Thoracic aorta (tissue), 2 donors: ENCODE results near the gene OOSP4A. TPM values are rescaled to one million over a fixed set of nuclear protein-coding genes. Genes with fewer than 3 reads are reported as not detected.

Experiments used
- ATAC-seq: fragments of 150-250 bp; one replicate; pipeline ENCODE4 v1.8.0; 2017; ENCODE audit warnings: low read depth; ENCODE audit not compliant: insufficient number of reproducible peaks, low FRiP score
- DNase-seq: peaks from one replicate; pipeline ENCODE4 v3.0.0-alpha.2; 2020; ENCODE audit warnings: low spot score
- H3K27ac ChIP-seq, 2 donors: fragments of 200-600 bp; sonication (generic); 1 replicate in 1 of 2; 2 replicates in 1 of 2; pipeline ENCODE4 v1.5.1; 2016; ENCODE audit warnings: mild to moderate bottlenecking in 2 of 2, moderate library complexity in 2 of 2
- H3K27me3 ChIP-seq: fragments of 200-600 bp; sonication (generic); replicated peaks from 2 replicates; pipeline ENCODE4 v1.6.0; 2016; ENCODE audit warnings: mild to moderate bottlenecking; ENCODE audit not compliant: insufficient read depth
- H3K36me3 ChIP-seq: fragments of 200-600 bp; sonication (generic); one replicate; pipeline ENCODE4 v1.5.1; 2016
- H3K4me1 ChIP-seq, 2 donors: fragments of 200-600 bp; sonication (generic); 1 replicate in 1 of 2; 2 replicates in 1 of 2; pipeline versions ENCODE4 v1.5.1 to v1.6.0; 2016; ENCODE audit warnings: low read depth in 2 of 2, mild to moderate bottlenecking in 1 of 2; ENCODE audit not compliant: control insufficient read depth in 1 of 2
- H3K4me3 ChIP-seq: fragments of 200-600 bp; sonication (generic); 2 replicates; pipeline ENCODE4 v1.5.1; 2016; ENCODE audit warnings: mild to moderate bottlenecking
- H3K9me3 ChIP-seq: fragments of 200-600 bp; sonication (generic); 2 replicates; pipeline ENCODE4 v1.5.1; 2016
- total RNA-seq, 2 donors: library from RNA; depleted of rRNA; stranded (reverse); fragments of >200 nt; gene quantifications; one replicate each; pipeline versions ENCODE4 v1.1.0 to v1.2.3, GENCODE V29; 2016
- TF ChIP-seq, protein P1 (sequence below): fragments of 200-600 bp; sonication (generic); IDR thresholded peaks from one replicate; pipeline ENCODE4 v1.5.1; 2019; ENCODE audit warnings: antibody characterized with exemption

Gene OOSP4A
- total RNA-seq, 2 donors from 2014 or later, result not detected

DNA sequence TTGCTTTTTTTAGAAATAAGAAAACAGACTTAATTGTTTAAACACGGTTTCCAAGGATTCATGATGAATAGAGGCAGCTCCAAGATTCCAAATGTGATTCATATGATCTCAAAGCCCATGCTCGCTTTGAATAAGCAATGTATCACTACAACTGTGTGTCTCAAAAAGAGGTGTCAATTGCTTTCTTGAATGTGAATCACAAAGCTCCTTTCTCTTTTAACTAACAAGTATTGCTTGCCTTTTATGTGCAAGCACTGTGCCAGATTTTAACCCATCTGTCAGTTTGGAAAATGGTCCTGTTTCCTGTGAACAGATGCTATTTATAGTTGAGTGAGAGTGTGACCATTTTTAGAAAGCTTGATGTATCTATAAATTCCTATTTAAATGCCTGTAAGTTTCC, 19.1 kb upstream of the OOSP4A start:
- ATAC-seq (no peak), DNase-seq (no peak)
- Histone ChIP-seq H3K27me3 (no peaks in the 10 kb centered on the region), H3K27ac (no peak overlapping the region), H3K4me3 (no peak overlapping the region), H3K4me1 (no peaks in the 10 kb centered on the region), H3K9me3 (no peaks in the 10 kb centered on the region), H3K36me3 (no peaks in the 10 kb centered on the region)
- TF ChIP-seq, protein P1, sequence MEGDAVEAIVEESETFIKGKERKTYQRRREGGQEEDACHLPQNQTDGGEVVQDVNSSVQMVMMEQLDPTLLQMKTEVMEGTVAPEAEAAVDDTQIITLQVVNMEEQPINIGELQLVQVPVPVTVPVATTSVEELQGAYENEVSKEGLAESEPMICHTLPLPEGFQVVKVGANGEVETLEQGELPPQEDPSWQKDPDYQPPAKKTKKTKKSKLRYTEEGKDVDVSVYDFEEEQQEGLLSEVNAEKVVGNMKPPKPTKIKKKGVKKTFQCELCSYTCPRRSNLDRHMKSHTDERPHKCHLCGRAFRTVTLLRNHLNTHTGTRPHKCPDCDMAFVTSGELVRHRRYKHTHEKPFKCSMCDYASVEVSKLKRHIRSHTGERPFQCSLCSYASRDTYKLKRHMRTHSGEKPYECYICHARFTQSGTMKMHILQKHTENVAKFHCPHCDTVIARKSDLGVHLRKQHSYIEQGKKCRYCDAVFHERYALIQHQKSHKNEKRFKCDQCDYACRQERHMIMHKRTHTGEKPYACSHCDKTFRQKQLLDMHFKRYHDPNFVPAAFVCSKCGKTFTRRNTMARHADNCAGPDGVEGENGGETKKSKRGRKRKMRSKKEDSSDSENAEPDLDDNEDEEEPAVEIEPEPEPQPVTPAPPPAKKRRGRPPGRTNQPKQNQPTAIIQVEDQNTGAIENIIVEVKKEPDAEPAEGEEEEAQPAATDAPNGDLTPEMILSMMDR, result no peak

DNA sequence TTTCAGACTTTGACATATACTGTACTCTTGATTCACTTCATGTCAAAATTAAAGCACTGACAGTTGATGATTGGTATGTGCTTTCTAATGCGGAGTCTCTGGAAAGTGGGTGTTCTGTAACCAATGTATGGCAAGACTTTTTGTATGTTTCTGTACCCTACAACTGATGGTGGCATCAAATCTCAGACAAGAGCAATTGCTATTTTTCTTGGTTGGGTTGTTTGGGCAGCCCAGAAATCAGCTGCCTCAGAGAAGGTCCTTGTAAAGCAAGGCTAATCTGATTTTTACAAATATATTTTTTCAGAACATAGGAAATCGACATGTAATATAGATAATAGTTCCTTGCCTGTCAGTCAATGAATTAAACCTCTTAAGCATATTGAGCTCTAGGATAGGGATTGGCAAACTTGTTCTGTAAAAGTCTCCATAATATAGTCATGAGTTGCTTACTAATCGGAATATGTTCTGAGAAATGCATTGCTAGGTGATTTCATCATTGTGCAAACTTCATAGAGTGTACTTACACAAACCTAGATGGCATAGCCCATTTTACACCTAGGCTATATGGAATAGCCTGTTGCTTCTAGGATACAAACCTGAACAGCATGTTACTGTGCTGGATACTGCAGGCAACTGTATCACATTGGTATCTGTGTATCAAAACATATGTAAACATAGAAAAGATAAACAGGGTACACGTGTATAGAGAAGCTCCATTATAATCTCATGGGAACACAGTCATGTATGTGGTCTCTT, 10.2 kb upstream of the OOSP4A start:
- no peaks in the 10 kb centered on the region for H3K9me3 ChIP-seq
- no peak overlapping the region for H3K27ac ChIP-seq
- DNase-seq (no peak), ATAC-seq (no peak)
- no peaks in the 10 kb centered on the region for H3K27me3 ChIP-seq
- no peak overlapping the region for H3K4me3 ChIP-seq
- H3K4me1 ChIP-seq, result no peaks in the 10 kb centered on the region
- TF ChIP-seq, protein P1, result no peak
- no peaks in the 10 kb centered on the region for H3K36me3 ChIP-seq

DNA sequence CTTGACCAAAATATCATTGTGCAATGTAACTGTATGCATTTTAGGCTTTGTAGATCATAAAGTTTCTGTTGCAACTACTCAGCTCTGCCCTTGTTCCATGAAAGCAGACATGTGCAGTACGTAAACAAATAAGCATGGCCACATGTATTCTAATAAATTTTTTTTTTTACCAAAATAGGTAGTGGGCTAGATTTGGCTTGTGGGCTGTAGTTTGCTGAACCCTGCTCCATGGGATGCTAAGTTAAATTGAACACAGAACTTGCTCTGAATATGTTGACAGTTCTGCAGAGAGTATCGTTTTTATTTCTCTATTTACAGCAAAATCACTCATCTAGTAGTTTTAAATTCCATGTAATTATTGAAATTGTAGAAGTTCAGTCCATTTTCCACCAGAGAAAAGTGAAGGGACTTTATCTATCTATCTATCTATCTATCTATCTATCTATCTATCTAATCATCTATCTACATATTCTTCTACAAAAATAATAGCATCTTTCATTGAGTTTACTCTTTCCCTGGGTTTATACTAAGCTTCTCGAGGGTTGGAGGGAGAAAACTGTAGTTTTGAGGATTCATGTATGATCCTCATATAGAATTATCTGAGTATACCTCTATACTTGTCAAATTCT, 9.5 kb upstream of the OOSP4A start:
- no peaks in the 10 kb centered on the region for H3K36me3 ChIP-seq
- H3K9me3 ChIP-seq, result no peaks in the 10 kb centered on the region
- H3K27ac ChIP-seq, result no peak overlapping the region
- H3K4me3 ChIP-seq, result no peak overlapping the region
- ATAC-seq, result no peak
- TF ChIP-seq, protein P1, result no peak
- no peaks in the 10 kb centered on the region for H3K4me1 ChIP-seq
- H3K27me3 ChIP-seq, result no peaks in the 10 kb centered on the region
- no peak for DNase-seq

- H3K27me3 ChIP-seq, result no peaks in the 10 kb centered on the region
- TF ChIP-seq, protein P1, result no peak
- no peaks in the 10 kb centered on the region for H3K9me3 ChIP-seq
- H3K36me3 ChIP-seq, result no peaks in the 10 kb centered on the region
- H3K4me3 ChIP-seq, result no peak overlapping the region
- no peaks in the 10 kb centered on the region for H3K4me1 ChIP-seq
- no peak overlapping the region for H3K27ac ChIP-seq
- DNase-seq (no peak), ATAC-seq (no peak)
Observed at GRCh38 chr11:59957094-59957493, 6.7 kb upstream of the OOSP4A start.

GRCh38 chr11:59960502-59961381, 3.1 kb upstream of the OOSP4A start:
- ATAC-seq (no peak), DNase-seq (no peak)
- no peak overlapping the region for H3K27ac ChIP-seq
- no peak overlapping the region for H3K4me3 ChIP-seq
- H3K4me1 ChIP-seq, result no peaks in the 10 kb centered on the region
- H3K27me3 ChIP-seq, result no peaks in the 10 kb centered on the region
- H3K9me3 ChIP-seq, result no peaks in the 10 kb centered on the region
- no peaks in the 10 kb centered on the region for H3K36me3 ChIP-seq
- TF ChIP-seq, protein P1, result no peak
